Aorta (tissue), 5 donors: ENCODE measurements around the gene CYBA. TPM values are rescaled to one million over a fixed set of nuclear protein-coding genes. Genes with fewer than 3 reads are reported as not detected.
"Not testable (repeated sequence)": the region's sequence is repeated elsewhere in the genome, so short reads cannot be mapped to it uniquely, and the experiment has no call there.

Source experiments
- ATAC-seq: fragments of 200-7000 bp; cut with Tn5 transposase; one replicate; pipeline ENCODE4 v1.9.1; 2022; ENCODE audit warnings: moderate library complexity; ENCODE audit not compliant: low FRiP score
- DNase-seq, 2 donors: peaks; one replicate each; pipeline ENCODE4 v3.0.0-alpha.2; 2020
- H3K27ac ChIP-seq, 2 donors: one replicate each; pipeline ENCODE4 v1.5.1; 2013; ENCODE audit warnings: low read length in 2 of 2, mild to moderate bottlenecking in 2 of 2, moderate library complexity in 2 of 2, control low read depth in 1 of 2, inconsistent platforms in 1 of 2, low read depth in 1 of 2
- H3K27me3 ChIP-seq, 2 donors: one replicate each; pipeline ENCODE4 v1.6.1; 2013; ENCODE audit warnings: control low read depth in 1 of 2, low read length in 1 of 2, mild to moderate bottlenecking in 1 of 2, moderate library complexity in 1 of 2; ENCODE audit not compliant: insufficient read depth in 2 of 2, control insufficient read depth in 1 of 2
- H3K36me3 ChIP-seq, 2 donors: one replicate each; pipeline ENCODE4 v1.6.1; 2013; ENCODE audit warnings: control low read depth in 1 of 2, low read length in 1 of 2, mild to moderate bottlenecking in 1 of 2; ENCODE audit not compliant: insufficient read depth in 2 of 2, control insufficient read depth in 1 of 2
- H3K4me1 ChIP-seq, 2 donors: one replicate each; pipeline ENCODE4 v1.6.1; 2013; ENCODE audit warnings: low read length in 2 of 2, control low read depth in 1 of 2, mild to moderate bottlenecking in 1 of 2, moderate library complexity in 1 of 2; ENCODE audit not compliant: insufficient read depth in 2 of 2, control insufficient read depth in 1 of 2
- H3K4me3 ChIP-seq, 2 donors: one replicate each; pipeline ENCODE4 v1.5.1; 2013; ENCODE audit warnings: low read length in 2 of 2, control low read depth in 1 of 2, mild to moderate bottlenecking in 1 of 2
- H3K9me3 ChIP-seq: one replicate; pipeline ENCODE4 v1.6.1; 2013; ENCODE audit warnings: mild to moderate bottlenecking, low read length; ENCODE audit not compliant: control insufficient read depth
- WGBS, 2 donors: extraction: QIAGEN DNeasy Blood & Tissue Kit; methylation state at CpG; one replicate each; pipeline ENCODE4 v1.1.7; 2013; 5-methylcytosine and 5-hydroxymethylcytosine counted together
- intact Hi-C, 2 donors: fragments of 100-400 bp; cut with DNase I; formaldehyde crosslinking; loops; one replicate each; pipeline versions ENCODE4 v1.14.2 to v1.15.0; 2022
- polyA plus RNA-seq, 2 donors: library from polyadenylated mRNA; stranded (reverse); fragments of 200-250 nt; gene quantifications; one replicate each; pipeline ENCODE4 v1.2.3, GENCODE V29; 2013
- total RNA-seq, 2 donors: library from RNA; stranded (reverse); fragmentation: NEBNext Ultra II Directional; extraction: Animal tissue kit (Norgen Biotek cat#: 25700); gene quantifications; one replicate each; pipeline ENCODE4 v1.2.1, GENCODE V29; 2021
- donor health status: healthy with polysubstance abuse.
- donor health status: Bipolar disorder and iron deficiency.
- donor health status: DM: no; HTN: no; CAD: no.
- donor health status: DM: no; HTN: no; CAD: no.
- donor health status: DM: yes; HTN: yes; CAD: no.

The CYBA gene
- total and polyA plus RNA-seq, 4 donors: 79.2 to 148 (median 103) TPM

- no peaks in the 10 kb centered on the region for H3K4me1 ChIP-seq
- no peak overlapping the region for H3K4me3 ChIP-seq
- no peak overlapping the region for H3K27ac ChIP-seq
- H3K9me3 ChIP-seq: no peaks in the 10 kb centered on the region
- no peaks in the 10 kb centered on the region for H3K27me3 ChIP-seq
- 73 to 74% methylated on average over 10 of the region's 10 CpGs for WGBS, 2 donors
- H3K36me3 ChIP-seq: no peaks in the 10 kb centered on the region
- no peak for DNase-seq
- ATAC-seq: no peak
- intact Hi-C loops: no loop called here
Observed at GRCh38 chr16:88669980-88670379, 19.1 kb upstream of the CYBA start.

GRCh38 chr16:88669493-88669892, 18.6 kb upstream of the CYBA start:
- H3K27ac ChIP-seq, ATAC-seq, H3K4me1 ChIP-seq, H3K36me3 ChIP-seq, DNase-seq, intact Hi-C loops, H3K27me3 ChIP-seq, H3K4me3 ChIP-seq, H3K9me3 ChIP-seq: not testable (repeated sequence)
- 93 to 94% methylated on average over 8 of the region's 8 CpGs for WGBS, 2 donors

- 66 to 71% methylated on average over 5 of the region's 5 CpGs for WGBS, 2 donors
- Histone ChIP-seq H3K27me3 (no peaks in the 10 kb centered on the region), H3K27ac (no peak overlapping the region), H3K36me3 (no peaks in the 10 kb centered on the region), H3K4me3 (no peak overlapping the region), H3K9me3 (no peaks in the 10 kb centered on the region), H3K4me1 (no peaks in the 10 kb centered on the region)
- DNase-seq (no peak), ATAC-seq (no peak)
- intact Hi-C loops: no loop called here
Observed at GRCh38 chr16:88667461-88667860, 16.6 kb upstream of the CYBA start.

- ATAC-seq: no peak
- WGBS, 2 donors: 97 to 98% methylated on average over 3 of the region's 3 CpGs
- Histone ChIP-seq H3K27ac (no peak overlapping the region), H3K4me1 (no peaks in the 10 kb centered on the region), H3K9me3 (no peaks in the 10 kb centered on the region), H3K36me3 (no peaks in the 10 kb centered on the region), H3K27me3 (no peaks in the 10 kb centered on the region), H3K4me3 (no peak overlapping the region)
- intact Hi-C loops: no loop called here
- no peak for DNase-seq
Observed at GRCh38 chr16:88665570-88665969, 14.7 kb upstream of the CYBA start.

- intact Hi-C loops: no loop called here
- ATAC-seq: no peak
Observed at GRCh38 chr16:88665148-88665547, 14.3 kb upstream of the CYBA start.

GRCh38 chr16:88662843-88663606, 12.2 kb upstream of the CYBA start, which contains the start of gene MVD:
TSS of gene MVD (minus strand) at chr16:88663091. CDS start at chr16:88663080, 11 bp downstream.
- ATAC-seq (peak; percentile 98), DNase-seq (peak; percentile 98)
- Histone ChIP-seq H3K4me1 (no peaks in the 10 kb centered on the region), H3K27me3 (no peaks in the 10 kb centered on the region), H3K4me3 (peak within 1 kb of the TSS; percentile 52 to 80), H3K9me3 (no peaks in the 10 kb centered on the region), H3K27ac (no peak within 1 kb of the TSS), H3K36me3 (no peaks in the 10 kb centered on the region)
- 0 to 1% methylated on average over 69 to 88 of the region's 88 CpGs for WGBS, 2 donors
- intact Hi-C loops: loop anchor here in 1 of 2 donors (5.0 kb wide), 1 partner anchor 44 kb away; the partner anchor contains the start of genes CTU2 and RNF166

More at GRCh38 chr16:88665148-88665547, 14.3 kb upstream of the CYBA start:
- no peaks in the 10 kb centered on the region for H3K27me3 ChIP-seq
- H3K4me3 ChIP-seq: no peak overlapping the region
- DNase-seq: no peak
- H3K4me1 ChIP-seq: no peaks in the 10 kb centered on the region
- whole genome bisulfite sequencing, 2 donors: 85 to 90% methylated on average over 4 of the region's 4 CpGs
- no peaks in the 10 kb centered on the region for H3K9me3 ChIP-seq
- H3K36me3 ChIP-seq: no peaks in the 10 kb centered on the region
- no peak overlapping the region for H3K27ac ChIP-seq

GRCh38 chr16:88662222-88662842, 11.5 kb upstream of the CYBA start:
- Histone ChIP-seq H3K27ac (no peak overlapping the region), H3K4me3 (peak overlapping the region; percentile 52 to 80), H3K9me3 (no peaks in the 10 kb centered on the region), H3K4me1 (no peaks in the 10 kb centered on the region), H3K36me3 (no peaks in the 10 kb centered on the region), H3K27me3 (no peaks in the 10 kb centered on the region)
- peak; percentile 40 to 75 for DNase-seq
- WGBS, 2 donors: 1% methylated on average over 46 to 49 of the region's 49 CpGs
- intact Hi-C loops: loop anchor here in 1 of 2 donors (5.0 kb wide), 1 partner anchor 45 kb away; the partner anchor contains the start of genes CTU2 and RNF166
- no peak for ATAC-seq

GRCh38 chr16:88661468-88661867, 10.6 kb upstream of the CYBA start:
- DNase-seq (no peak), ATAC-seq (no peak)
- no peaks in the 10 kb centered on the region for H3K27me3 ChIP-seq
- 83 to 84% methylated on average over 10 of the region's 10 CpGs for WGBS, 2 donors
- no peak overlapping the region for H3K4me3 ChIP-seq
- no peaks in the 10 kb centered on the region for H3K9me3 ChIP-seq
- no peak overlapping the region for H3K27ac ChIP-seq
- no peaks in the 10 kb centered on the region for H3K4me1 ChIP-seq
- intact Hi-C loops: loop anchor here in 1 of 2 donors (5.0 kb wide), 1 partner anchor 46 kb away; the partner anchor contains the start of genes CTU2 and RNF166
- H3K36me3 ChIP-seq: no peaks in the 10 kb centered on the region
